Hippocampal formation (tissue), 2 donors: ENCODE measurements around the gene PDE4D.

Experiments used
- DNase-seq, 2 donors: peaks; one replicate each; lab custom pipeline; 2025; lab: John Stamatoyannopoulos, UW

Gene PDE4D

GRCh38 chr5:59285300-59286016 lies 608.1 kb downstream of the PDE4D start:
- DNase-seq: no peak

- DNase-seq: no peak
These were observed 610.8 kb downstream of the PDE4D start for GRCh38 chr5:59282726-59283125.

- DNase-seq: no peak
These were observed 613.5 kb downstream of the PDE4D start for GRCh38 chr5:59279979-59280378.

GRCh38 chr5:59276917-59277372 lies 616.6 kb downstream of the PDE4D start:
- DNase-seq: no peak

GRCh38 chr5:59276325-59276675 lies 617.2 kb downstream of the PDE4D start:
- DNase-seq: no peak

GRCh38 chr5:59275510-59276324 lies 617.8 kb downstream of the PDE4D start:
- no peak for DNase-seq

GRCh38 chr5:59275170-59275509 lies 618.4 kb downstream of the PDE4D start:
- DNase-seq: no peak

- DNase-seq: no peak
These were observed 619.4 kb downstream of the PDE4D start for GRCh38 chr5:59274106-59274636.

- DNase-seq: no peak
These were observed 620.6 kb downstream of the PDE4D start for GRCh38 chr5:59272809-59273427.

- DNase-seq: no peak
These were observed 624.6 kb downstream of the PDE4D start for GRCh38 chr5:59268756-59269415.

- no peak for DNase-seq
These were observed 626.5 kb downstream of the PDE4D start for GRCh38 chr5:59267033-59267432.

- DNase-seq: no peak
These were observed 627.1 kb downstream of the PDE4D start for GRCh38 chr5:59266410-59266809.

- no peak for DNase-seq
These were observed 628.8 kb downstream of the PDE4D start for GRCh38 chr5:59264639-59265245.

GRCh38 chr5:59264013-59264412 lies 629.5 kb downstream of the PDE4D start:
- no peak for DNase-seq

GRCh38 chr5:59261969-59262368 lies 631.6 kb downstream of the PDE4D start:
- DNase-seq: no peak

GRCh38 chr5:59260973-59261372 lies 632.6 kb downstream of the PDE4D start:
- DNase-seq: no peak

GRCh38 chr5:59260200-59260599 lies 633.3 kb downstream of the PDE4D start:
- no peak for DNase-seq

GRCh38 chr5:59259237-59259636 lies 634.3 kb downstream of the PDE4D start:
- DNase-seq: no peak

- DNase-seq: no peak
These were observed 635.8 kb downstream of the PDE4D start for GRCh38 chr5:59257488-59258400.

GRCh38 chr5:59256331-59256730 lies 637.2 kb downstream of the PDE4D start:
- DNase-seq: no peak
